GM18511 (cell line): ENCODE measurements around the gene LALBA.
"Not testable (repeated sequence)": the region's sequence is repeated elsewhere in the genome, so short reads cannot be mapped to it uniquely, and the experiment has no call there.

Experiments used
- ATAC-seq: cut with Tn5 transposase; IDR thresholded peaks from one replicate; pipeline ENCODE4 v1.9.1; 2021; ENCODE audit warnings: mild to moderate bottlenecking, moderate library complexity; ENCODE audit not compliant: unreplicated experiment

LALBA gene

GRCh38 chr12:48569946-48570345, at the start of gene LALBA:
Gene LALBA (minus strand): TSS chr12:48570046. CDS start chr12:48570020, 26 bp downstream.
- ATAC-seq, result no peak

GRCh38 chr12:48618541-48618940, 48.7 kb upstream of the LALBA start:
- ATAC-seq, result no peak

GRCh38 chr12:48615681-48616080, 45.8 kb upstream of the LALBA start:
- ATAC-seq, result no peak

DNA sequence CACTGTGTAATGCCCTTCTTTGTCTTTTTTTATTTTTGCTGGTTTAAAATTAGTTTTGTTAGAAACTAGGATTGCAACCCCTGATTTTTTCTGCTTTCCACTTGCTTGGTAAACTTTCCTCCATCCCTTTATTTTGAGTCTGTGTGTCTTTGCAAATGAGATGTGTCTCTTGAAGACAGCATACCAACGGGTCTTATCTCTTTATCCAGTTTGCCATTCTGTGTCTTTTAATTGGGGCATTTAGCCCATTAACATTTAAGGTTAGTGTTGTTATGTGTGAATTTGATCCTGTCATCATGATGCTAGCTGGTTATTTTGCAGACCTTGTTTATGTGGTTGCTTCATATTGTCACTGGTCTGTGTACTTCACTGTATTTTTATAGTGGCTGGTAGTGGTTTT, 43.5 kb upstream of the LALBA start:
- ATAC-seq, result no peak

DNA sequence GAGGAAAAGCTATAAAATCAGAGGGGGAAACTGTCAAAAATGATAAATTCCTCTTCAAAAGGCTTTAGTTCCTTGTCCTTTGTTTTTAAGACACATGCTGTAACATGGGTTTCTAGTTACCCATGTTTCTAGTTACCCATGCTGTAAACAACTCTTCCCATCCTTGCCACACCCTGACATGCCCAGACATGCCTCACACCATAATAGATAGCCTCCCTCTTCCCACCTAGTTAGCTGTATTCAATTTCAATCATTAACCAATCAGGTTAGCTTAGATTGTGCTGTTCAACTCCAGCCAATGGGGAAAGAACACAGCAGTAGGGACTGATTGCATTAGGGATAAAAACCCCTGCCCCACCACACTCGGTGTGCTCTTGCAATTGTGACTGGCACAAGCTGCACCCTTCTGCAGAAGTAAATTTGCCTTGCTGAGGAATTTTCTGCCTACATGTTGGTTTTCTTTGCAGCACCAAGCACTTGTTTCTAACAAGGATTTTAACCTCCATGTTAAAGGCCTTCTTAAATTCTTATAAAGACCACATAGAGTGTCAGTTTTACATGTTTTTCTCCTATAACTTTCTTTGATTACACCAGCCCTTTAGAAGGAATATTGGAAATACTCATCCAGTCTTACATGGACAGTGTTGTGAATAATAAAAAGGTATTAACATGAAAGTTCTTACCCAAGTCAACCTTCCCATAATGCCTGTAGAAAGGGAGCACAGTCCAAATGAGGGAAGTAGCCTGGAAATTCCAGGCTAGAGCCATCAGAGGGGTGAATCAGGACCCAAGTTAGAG, 32.5 kb upstream of the LALBA start:
- ATAC-seq, result no peak

GRCh38 chr12:48601013-48601756, 31.3 kb upstream of the LALBA start:
- ATAC-seq, result peak; percentile 93

DNA sequence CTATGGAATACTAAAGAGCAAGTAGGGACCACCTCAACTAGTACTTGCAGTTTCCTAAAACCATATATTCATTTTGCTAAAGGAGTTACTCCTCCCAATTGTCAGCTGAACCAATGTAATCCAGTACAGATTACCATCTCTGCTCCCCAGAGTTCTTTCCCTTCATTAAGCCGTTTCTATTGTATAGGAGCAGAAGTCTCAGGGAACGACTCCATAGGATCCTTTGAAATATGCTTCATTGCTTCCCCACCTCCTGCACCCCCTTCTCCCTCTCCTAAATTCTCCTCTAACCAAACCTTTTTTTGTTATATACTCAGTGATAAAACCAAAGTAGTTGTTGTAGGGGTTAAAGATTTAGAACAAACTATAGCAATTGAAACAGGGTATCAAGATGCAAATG, 30.7 kb upstream of the LALBA start:
- no peak for ATAC-seq

DNA sequence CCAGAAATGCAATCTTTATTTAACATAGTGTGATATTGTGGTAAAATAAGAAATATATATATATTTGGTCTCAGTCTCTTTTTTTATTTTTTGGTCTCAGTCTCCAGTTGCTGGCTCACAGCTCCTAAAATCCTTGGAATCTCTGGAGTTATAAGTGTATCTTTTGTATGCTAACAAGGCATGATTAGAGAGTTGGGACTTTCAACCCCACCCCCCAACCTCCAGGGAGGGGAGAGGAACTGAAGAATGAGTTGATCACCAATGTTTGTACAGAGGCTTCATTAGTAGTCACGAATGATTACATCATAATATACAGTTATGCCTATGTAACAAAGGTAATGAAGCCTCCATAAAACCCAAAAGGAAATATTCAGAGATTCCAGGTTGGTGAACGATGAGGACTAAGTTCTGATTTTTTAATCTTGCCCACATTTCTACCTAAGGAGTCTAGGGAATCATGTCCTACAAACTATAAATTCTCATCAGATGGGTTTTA, 22.8 kb upstream of the LALBA start:
- ATAC-seq, result no peak

- ATAC-seq, result no peak
Measured at GRCh38 chr12:48586361-48586760, 16.5 kb upstream of the LALBA start.

- ATAC-seq, result no peak
Measured at GRCh38 chr12:48583728-48584127, 13.9 kb upstream of the LALBA start.

DNA sequence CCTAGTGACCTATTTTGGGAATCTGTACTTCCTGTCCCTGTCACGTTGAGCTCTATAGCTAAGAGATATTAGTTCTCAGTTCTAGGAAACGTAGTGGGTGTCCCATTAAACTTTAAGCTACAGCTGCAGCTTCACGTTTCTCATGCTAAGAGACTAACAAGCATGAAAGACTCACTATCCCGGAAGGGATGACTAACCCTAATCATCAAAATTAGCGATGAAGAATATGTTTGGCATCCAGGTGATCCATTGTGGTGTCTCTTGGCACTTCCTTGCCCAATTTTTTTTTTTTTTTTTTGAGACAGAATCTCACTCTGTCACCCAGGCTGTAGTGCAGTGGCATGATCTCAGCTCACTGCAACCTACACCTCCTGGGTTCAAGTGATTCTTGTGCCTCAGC, 11.0 kb upstream of the LALBA start:
- no peak for ATAC-seq

- no peak for ATAC-seq
Measured at GRCh38 chr12:48572326-48572725, 2.5 kb upstream of the LALBA start.

- ATAC-seq, result no peak
Measured at GRCh38 chr12:48567731-48568130, 2.1 kb downstream of the LALBA start.

GRCh38 chr12:48557919-48558318, 11.9 kb downstream of the LALBA start:
- ATAC-seq, result no peak

DNA sequence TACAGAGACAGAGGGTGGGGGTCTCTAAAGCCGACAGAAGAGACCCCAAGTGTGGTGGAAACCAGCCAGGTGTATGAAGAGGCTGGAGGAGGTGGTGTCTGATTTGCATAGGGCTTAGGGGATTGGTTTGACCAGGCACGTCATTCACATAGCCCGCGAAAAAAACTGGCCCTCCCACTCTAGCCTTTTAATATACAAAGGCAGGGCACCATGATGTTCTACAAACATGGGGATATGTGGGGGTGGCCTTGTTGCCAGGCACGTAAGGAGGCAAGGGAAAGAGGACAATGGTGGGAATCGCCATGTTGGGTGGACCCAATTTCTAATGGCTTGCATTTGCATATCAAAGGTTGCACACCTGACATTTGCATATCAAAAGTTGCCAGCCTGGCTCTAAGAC, 13.2 kb downstream of the LALBA start:
- ATAC-seq, result no peak

GRCh38 chr12:48553666-48554343, 16.0 kb downstream of the LALBA start:
- ATAC-seq, result not testable (repeated sequence)

DNA sequence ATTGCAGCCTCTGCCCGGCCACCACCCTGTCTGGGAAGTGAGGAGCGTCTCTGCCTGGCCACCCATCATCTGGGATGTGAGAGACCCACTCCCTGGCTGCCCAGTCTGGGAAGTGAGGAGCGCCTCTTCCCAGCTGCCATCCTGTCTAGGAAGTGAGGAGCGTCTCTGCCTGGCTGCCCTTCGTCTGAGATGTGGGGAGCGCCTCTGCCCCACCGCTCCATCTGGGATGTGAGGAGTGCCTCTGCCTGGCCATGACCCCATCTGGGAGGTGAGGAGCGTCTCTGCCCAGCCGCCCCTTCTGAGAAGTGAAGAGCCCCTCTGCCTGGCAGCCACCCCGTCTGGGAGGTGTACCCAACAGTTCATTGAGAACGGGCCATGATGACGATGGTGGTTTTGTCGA, 18.2 kb downstream of the LALBA start:
- not testable (repeated sequence) for ATAC-seq

DNA sequence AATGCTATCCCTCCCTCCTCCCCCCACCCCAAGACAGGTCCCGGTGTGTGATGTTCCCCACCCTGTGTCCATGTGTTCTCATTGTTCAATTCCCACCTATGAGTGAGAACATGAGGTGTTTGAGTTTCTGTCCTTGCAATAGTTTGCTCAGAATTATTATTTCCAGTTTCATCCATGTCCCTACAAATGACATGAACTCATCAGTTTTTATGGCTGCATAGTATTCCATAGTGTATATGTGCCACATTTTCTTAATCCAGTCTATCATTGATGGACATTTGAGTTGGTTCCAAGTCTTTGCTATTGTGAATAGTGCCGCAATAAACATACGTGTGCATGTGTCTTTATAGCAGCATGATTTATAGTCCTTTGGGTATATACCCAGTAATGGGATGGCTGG, 22.8 kb downstream of the LALBA start:
- not testable (repeated sequence) for ATAC-seq

- ATAC-seq, result no peak
Measured at GRCh38 chr12:48545833-48546469, 23.9 kb downstream of the LALBA start.

DNA sequence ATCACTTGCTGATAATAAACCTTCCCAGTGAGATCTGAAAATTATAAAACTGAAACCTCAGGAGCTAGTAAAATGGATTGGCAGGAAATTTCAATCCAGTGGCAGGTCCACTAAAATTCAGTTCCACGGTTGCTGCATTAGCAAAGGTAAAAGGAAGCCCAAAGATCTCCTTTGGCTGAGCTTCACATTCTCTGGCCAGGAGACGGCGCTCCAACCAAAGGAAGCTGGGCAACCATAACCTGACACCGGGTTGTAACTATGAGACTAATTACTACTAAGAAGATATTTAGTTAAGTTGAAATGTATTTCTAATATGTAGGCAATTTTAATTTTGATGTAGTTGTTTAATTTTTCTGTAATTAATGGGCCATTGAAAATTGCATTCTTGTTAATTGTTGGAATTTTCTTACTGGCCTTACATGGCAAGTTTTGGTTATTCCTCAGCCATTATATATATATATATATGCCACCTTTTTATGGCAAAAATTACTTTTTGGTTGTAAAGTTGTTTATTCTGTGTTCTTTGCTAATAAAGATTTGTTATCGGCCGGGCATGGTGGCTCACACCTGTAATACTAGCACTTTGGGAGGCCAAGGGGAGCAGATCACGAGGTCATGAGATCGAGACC, 27.4 kb downstream of the LALBA start:
- ATAC-seq, result no peak

GRCh38 chr12:48536602-48537001, 33.2 kb downstream of the LALBA start:
- no peak for ATAC-seq
